Heart left ventricle (tissue), 16 donors: Measurements from ENCODE around the gene KLK2. TPM values are rescaled to one million over a fixed set of nuclear protein-coding genes. Genes with fewer than 3 reads are reported as not detected.

ENCODE experiments used
- ATAC-seq, 4 donors: fragments of 200-7000 bp; cut with Tn5 transposase; one replicate each; pipeline ENCODE4 v1.9.1; 2020 to 2022; ENCODE audit warnings: moderate library complexity in 4 of 4, mild to moderate bottlenecking in 3 of 4, moderate number of reproducible peaks in 1 of 4
- DNase-seq, 5 donors: peaks; one replicate each; pipeline ENCODE4 v3.0.0-alpha.2; 2020
- H3K27ac ChIP-seq, 12 donors: fragments of 200-600 bp; sonication (generic) in 4 of 12; one replicate each; pipeline versions ENCODE4 v1.5.0 to v1.8.0; 2016 to 2022; ENCODE audit warnings: mild to moderate bottlenecking in 2 of 12
- H3K27me3 ChIP-seq, 9 donors: fragments of 200-600 bp; sonication (generic) in 2 of 9; one replicate each; pipeline versions ENCODE4 v1.5.1 to v1.8.0; 2016 to 2022; ENCODE audit warnings: mild to moderate bottlenecking in 3 of 9
- H3K36me3 ChIP-seq, 9 donors: fragments of 200-600 bp; sonication (generic) in 2 of 9; one replicate each; pipeline versions ENCODE4 v1.5.0 to v1.8.0; 2018 to 2022; ENCODE audit warnings: mild to moderate bottlenecking in 2 of 9
- H3K4me1 ChIP-seq, 12 donors: fragments of 200-600 bp; sonication (generic) in 4 of 12; one replicate each; pipeline versions ENCODE4 v1.5.0 to v1.8.0; 2016 to 2022; ENCODE audit warnings: mild to moderate bottlenecking in 3 of 12
- H3K4me3 ChIP-seq, 12 donors: fragments of 200-600 bp; sonication (generic) in 4 of 12; one replicate each; pipeline versions ENCODE4 v1.5.0 to v1.8.0; 2017 to 2022; ENCODE audit warnings: mild to moderate bottlenecking in 9 of 12, moderate library complexity in 4 of 12
- H3K9me3 ChIP-seq, 12 donors: fragments of 200-600 bp; sonication (generic) in 4 of 12; one replicate each; pipeline versions ENCODE4 v1.5.0 to v1.8.0; 2016 to 2022; ENCODE audit warnings: mild to moderate bottlenecking in 1 of 12
- POLR2A ChIP-seq, 2 donors: fragments of 450-650 bp; IDR thresholded peaks; one replicate each; pipeline ENCODE4 v1.6.1; 2017; ENCODE audit warnings: antibody characterized with exemption in 2 of 2, mild to moderate bottlenecking in 2 of 2, moderate library complexity in 2 of 2
- WGBS, 4 donors: extraction: QIAGEN DNeasy Blood & Tissue Kit in 2 of 4; methylation state at CpG; one replicate each; pipeline versions ENCODE4 v1.1.5 to v1.1.7; 2013 to 2018; 5-methylcytosine and 5-hydroxymethylcytosine counted together
- intact Hi-C, 10 donors: fragments of 100-400 bp; cut with DNase I; formaldehyde crosslinking; loops; one replicate each; pipeline versions ENCODE4 v1.11.1 to v1.14.2; 2022
- polyA plus RNA-seq, 2 donors: library from polyadenylated mRNA; stranded (reverse); fragments of 200-250 nt; gene quantifications; one replicate each; pipeline ENCODE4 v1.2.3, GENCODE V29; 2013
- total RNA-seq, 9 donors: library from RNA; depleted of rRNA in 2 of 9; stranded (reverse); fragments of >200 nt in 2 of 9; fragmentation: NEBNext Ultra II Directional in 3 of 9; extraction: Animal tissue kit (Norgen Biotek cat#: 25700) in 3 of 9; gene quantifications; one replicate each; pipeline versions ENCODE4 v1.1.0 to v1.2.4, GENCODE V29; 2016 to 2023
- TF ChIP-seq, protein P1 (sequence below), 12 donors: fragments of 200-600 bp; sonication (generic) in 4 of 12; IDR thresholded peaks; one replicate each; pipeline versions ENCODE4 v1.5.0 to v1.8.0; 2018 to 2022; ENCODE audit warnings: antibody characterized with exemption in 12 of 12, mild to moderate bottlenecking in 5 of 12
- donor health status: ischemic (EF 13 %, LVEDD 7.1; RV severe dilation, severe dysfunction).
- donor health status: healthy with polysubstance abuse.
- donor health status: DM: no; HTN: yes; CAD: no.
- donor health status: DM: no; HTN: no; CAD: no.
- donor health status: ischemic (EF 25% LVEDD 6.9; RV normal size, moderate dysfunction).
- donor health status: ischemic (EF 25% LVEDD 5.7; RV mildly dilated, moderate dysfunction).
- donor health status: healthy.
- donor health status: DM: yes; HTN: yes; CAD: no.
- donor health status: ischemic (EF 35%, LVEDD 5.7; RV mildly dilated, moderate dysfunction).
- donor health status: nonischemic (EF 11% LVEDD 7.7; RV severe dilation, severe dysfunction).
- donor health status: DM: yes; HTN: yes; CAD: no.
- donor health status: PGD.
- donor health status: ischemic (EF 29% LVEDD 5.4; RV normal size, mild dysfunction).
- donor health status: nonischemic (EF 23%, LVEDD 6.1; RV moderate dilation, normal function).

The KLK2 gene
- total and polyA plus RNA-seq, 11 donors, result not detected

DNA sequence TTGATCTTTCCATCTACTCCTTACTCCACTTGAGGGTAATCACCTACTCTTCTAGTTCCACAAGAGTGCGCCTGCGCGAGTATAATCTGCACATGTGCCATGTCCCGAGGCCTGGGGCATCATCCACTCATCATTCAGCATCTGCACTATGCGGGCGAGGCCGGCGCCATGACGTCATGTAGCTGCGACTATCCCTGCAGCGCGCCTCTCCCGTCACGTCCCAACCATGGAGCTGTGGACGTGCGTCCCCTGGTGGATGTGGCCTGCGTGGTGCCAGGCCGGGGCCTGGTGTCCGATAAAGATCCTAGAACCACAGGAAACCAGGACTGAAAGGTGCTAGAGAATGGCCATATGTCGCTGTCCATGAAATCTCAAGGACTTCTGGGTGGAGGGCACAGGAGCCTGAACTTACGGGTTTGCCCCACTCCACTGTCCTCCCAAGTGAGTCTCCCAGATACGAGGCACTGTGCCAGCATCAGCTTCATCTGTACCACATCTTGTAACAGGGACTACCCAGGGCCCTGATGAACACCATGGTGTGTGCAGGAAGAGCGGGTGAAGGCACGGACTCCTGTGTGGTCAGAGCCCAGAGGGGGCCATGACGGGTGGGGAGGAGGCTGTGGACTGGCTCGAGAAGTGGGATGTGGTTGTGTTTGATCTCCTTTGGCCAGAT is 2.7 kb upstream of the KLK2 start:
- Histone ChIP-seq H3K27ac (no peak overlapping the region), H3K4me1 (no peaks in the 10 kb centered on the region), H3K9me3 (no peaks in the 10 kb centered on the region), H3K4me3 (no peak overlapping the region), H3K27me3 (peaks cover 0 to 62% (median 21%) of the 10 kb centered on the region in 9 donors), H3K36me3 (no peaks in the 10 kb centered on the region)
- no peak for ATAC-seq
- DNase-seq, result no peak
- TF ChIP-seq, protein P1, sequence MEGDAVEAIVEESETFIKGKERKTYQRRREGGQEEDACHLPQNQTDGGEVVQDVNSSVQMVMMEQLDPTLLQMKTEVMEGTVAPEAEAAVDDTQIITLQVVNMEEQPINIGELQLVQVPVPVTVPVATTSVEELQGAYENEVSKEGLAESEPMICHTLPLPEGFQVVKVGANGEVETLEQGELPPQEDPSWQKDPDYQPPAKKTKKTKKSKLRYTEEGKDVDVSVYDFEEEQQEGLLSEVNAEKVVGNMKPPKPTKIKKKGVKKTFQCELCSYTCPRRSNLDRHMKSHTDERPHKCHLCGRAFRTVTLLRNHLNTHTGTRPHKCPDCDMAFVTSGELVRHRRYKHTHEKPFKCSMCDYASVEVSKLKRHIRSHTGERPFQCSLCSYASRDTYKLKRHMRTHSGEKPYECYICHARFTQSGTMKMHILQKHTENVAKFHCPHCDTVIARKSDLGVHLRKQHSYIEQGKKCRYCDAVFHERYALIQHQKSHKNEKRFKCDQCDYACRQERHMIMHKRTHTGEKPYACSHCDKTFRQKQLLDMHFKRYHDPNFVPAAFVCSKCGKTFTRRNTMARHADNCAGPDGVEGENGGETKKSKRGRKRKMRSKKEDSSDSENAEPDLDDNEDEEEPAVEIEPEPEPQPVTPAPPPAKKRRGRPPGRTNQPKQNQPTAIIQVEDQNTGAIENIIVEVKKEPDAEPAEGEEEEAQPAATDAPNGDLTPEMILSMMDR (IDR thresholded peaks at IDR 0.05), result no peak
- TF ChIP-seq POLR2A (IDR thresholded peaks at IDR 0.05), result no peak
- intact Hi-C loops, result no loop called here
- 48 to 66% (median 61%) methylated on average over 18 to 26 of the region's 26 CpGs for WGBS, 4 donors

DNA sequence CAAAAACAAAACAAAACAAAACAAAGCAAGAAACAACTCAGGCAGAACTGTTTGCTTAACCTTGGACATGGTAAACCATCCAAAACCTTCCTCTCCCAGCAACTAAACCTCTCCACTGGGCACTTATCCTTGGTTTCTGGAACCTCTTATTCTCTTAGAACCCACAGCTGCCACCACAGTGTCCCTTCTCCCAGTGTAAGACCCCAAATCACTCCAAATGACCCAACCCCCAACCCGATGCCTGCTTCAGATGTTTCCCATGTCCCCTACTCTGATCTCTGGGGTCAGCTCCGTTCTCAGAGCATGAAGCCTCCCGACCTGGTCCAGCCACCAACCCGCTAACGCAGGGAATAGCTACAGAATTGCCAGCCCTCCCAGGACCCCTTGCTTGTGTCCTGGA is 972 bp downstream of the KLK2 start:
- Histone ChIP-seq H3K4me3 (no peak overlapping the region), H3K27me3 (peaks cover 4 to 61% (median 11%) of the 10 kb centered on the region in 9 donors), H3K9me3 (no peaks in the 10 kb centered on the region), H3K36me3 (no peaks in the 10 kb centered on the region), H3K27ac (no peak overlapping the region), H3K4me1 (no peaks in the 10 kb centered on the region)
- WGBS, 4 donors, result 68 to 74% (median 72%) methylated on average over 5 of the region's 5 CpGs
- intact Hi-C loops, result no loop called here
- DNase-seq (no peak), ATAC-seq (no peak)
- TF ChIP-seq, protein P1 (IDR thresholded peaks at IDR 0.05), result no peak
- TF ChIP-seq POLR2A (IDR thresholded peaks at IDR 0.05), result no peak

DNA sequence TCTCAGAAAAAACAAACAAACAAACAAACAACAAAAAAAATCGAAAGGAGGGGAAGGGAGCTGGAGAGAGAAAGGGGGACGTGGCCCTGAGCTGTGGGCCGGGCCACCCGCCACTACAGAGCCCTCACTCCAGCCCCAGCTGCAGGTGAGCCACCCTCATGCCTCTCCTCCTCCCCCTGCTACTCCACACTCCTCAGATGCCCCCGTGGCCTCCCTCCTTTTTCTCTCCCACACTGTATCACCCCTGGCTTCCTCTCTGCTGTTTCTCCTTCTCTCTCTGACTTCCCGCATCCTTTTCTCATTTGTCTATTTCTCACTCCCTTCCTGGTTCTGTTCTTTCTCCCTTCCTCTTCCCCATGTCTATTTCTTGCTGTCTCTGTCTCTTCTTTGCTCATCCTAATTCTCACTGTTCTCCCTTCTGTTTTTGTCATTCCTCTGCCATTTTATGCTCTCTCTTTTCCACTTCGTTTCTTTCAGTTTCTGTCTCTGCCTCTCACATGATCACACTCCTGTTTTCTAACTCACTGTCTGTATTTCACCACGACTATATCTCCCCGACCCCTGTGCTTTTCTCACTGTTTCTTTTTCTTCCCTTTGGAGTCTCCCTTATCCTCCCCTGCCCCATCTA is 2.7 kb downstream of the KLK2 start:
- peaks cover under 1 to 60% (median 11%) of the 10 kb centered on the region in 9 donors for H3K27me3 ChIP-seq
- 35 to 39% (median 37%) methylated on average over 9 of the region's 9 CpGs for WGBS, 4 donors

DNA sequence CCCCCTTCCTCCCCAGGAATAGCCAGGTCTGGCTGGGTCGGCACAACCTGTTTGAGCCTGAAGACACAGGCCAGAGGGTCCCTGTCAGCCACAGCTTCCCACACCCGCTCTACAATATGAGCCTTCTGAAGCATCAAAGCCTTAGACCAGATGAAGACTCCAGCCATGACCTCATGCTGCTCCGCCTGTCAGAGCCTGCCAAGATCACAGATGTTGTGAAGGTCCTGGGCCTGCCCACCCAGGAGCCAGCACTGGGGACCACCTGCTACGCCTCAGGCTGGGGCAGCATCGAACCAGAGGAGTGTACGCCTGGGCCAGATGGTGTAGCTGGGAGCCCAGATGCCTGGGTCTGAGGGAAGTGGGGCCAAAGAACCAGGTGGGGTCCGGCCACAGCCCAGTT is 3.2 kb downstream of the KLK2 start:
- ATAC-seq (no peak), DNase-seq (no peak)
- no peak for TF ChIP-seq POLR2A (IDR thresholded peaks at IDR 0.05)
- TF ChIP-seq, protein P1 (IDR thresholded peaks at IDR 0.05), result no peak
- no peaks in the 10 kb centered on the region for H3K36me3 ChIP-seq
- intact Hi-C loops, result no loop called here
- no peaks in the 10 kb centered on the region for H3K9me3 ChIP-seq
- 45 to 62% (median 60%) methylated on average over 5 to 7 of the region's 7 CpGs for WGBS, 4 donors
- no peak overlapping the region for H3K4me3 ChIP-seq
- no peaks in the 10 kb centered on the region for H3K4me1 ChIP-seq
- peaks cover 0 to 60% (median 11%) of the 10 kb centered on the region in 9 donors for H3K27me3 ChIP-seq
- H3K27ac ChIP-seq, result no peak overlapping the region

More for the DNA sequence above, 2.7 kb downstream of the KLK2 start:
- no peak for DNase-seq
- Histone ChIP-seq H3K9me3 (no peaks in the 10 kb centered on the region), H3K4me1 (no peaks in the 10 kb centered on the region), H3K4me3 (no peak overlapping the region), H3K27ac (no peak overlapping the region), H3K36me3 (no peaks in the 10 kb centered on the region)
- intact Hi-C loops, result no loop called here
- no peak for ATAC-seq
- TF ChIP-seq POLR2A (IDR thresholded peaks at IDR 0.05), result no peak
- TF ChIP-seq, protein P1 (IDR thresholded peaks at IDR 0.05), result no peak
